ENCODE data around the gene FARP2.

- no peak for TF ChIP-seq CTCF (IDR thresholded peaks at IDR 0.05; ENCODE audit: low read depth, low read length)
- TF ChIP-seq EZH2phosphoT487 (IDR thresholded peaks at IDR 0.05; ENCODE audit: low read depth) = no peak
Observed at GRCh38 chr2:241493092-241493491, 137.0 kb downstream of the FARP2 start.
